HEK293 (cell line): ENCODE measurements around the gene LECT2.

Experiments used
- HIC1 ChIP-seq: fragments of 450-650 bp; formaldehyde crosslinking; IDR thresholded peaks from 2 replicates; pipeline ENCODE4 v1.5.1; 2016; ENCODE audit warnings: missing biosample characterization, missing genetic modification characterization
- IKZF3 ChIP-seq: fragments of 450-650 bp; IDR thresholded peaks from 2 replicates; pipeline ENCODE4 v1.5.0; 2018; ENCODE audit warnings: missing biosample characterization, mild to moderate bottlenecking, missing genetic modification characterization, moderate library complexity
- INSM2 ChIP-seq: fragments of 450-650 bp; formaldehyde crosslinking; IDR thresholded peaks from 2 replicates; pipeline ENCODE4 v1.5.1; 2016; ENCODE audit warnings: missing biosample characterization, missing genetic modification characterization
- PRDM1 ChIP-seq: fragments of 450-650 bp; formaldehyde crosslinking; IDR thresholded peaks from 2 replicates; pipeline ENCODE4; 2016; ENCODE audit warnings: missing biosample characterization, missing genetic modification characterization
- SETDB1 ChIP-seq: IDR thresholded peaks from one replicate; pipeline ENCODE4 v1.6.1; 2017; ENCODE audit warnings: mild to moderate bottlenecking, low read length, moderate library complexity, mixed read lengths; ENCODE audit not compliant: insufficient read length
- ZBTB11 ChIP-seq: fragments of 450-650 bp; formaldehyde crosslinking; conservative IDR thresholded peaks from 2 replicates; pipeline ENCODE4 v1.5.1; 2016; ENCODE audit warnings: low read depth, missing biosample characterization, missing genetic modification characterization
- ZBTB21 ChIP-seq: fragments of 450-650 bp; formaldehyde crosslinking; IDR thresholded peaks from 2 replicates; pipeline ENCODE4 v1.5.1; 2017; ENCODE audit warnings: missing biosample characterization, missing genetic modification characterization
- ZBTB49 ChIP-seq: fragments of 450-650 bp; formaldehyde crosslinking; IDR thresholded peaks from 2 replicates; pipeline ENCODE4 v1.5.1; 2016; ENCODE audit warnings: missing biosample characterization, missing genetic modification characterization, low read depth
- ZBTB7A ChIP-seq: fragments of 450-650 bp; formaldehyde crosslinking; IDR thresholded peaks from 2 replicates; pipeline ENCODE4 v1.5.1; 2016; ENCODE audit warnings: low read depth, missing biosample characterization, missing genetic modification characterization
- ZBTB8A ChIP-seq: fragments of 450-650 bp; formaldehyde crosslinking; IDR thresholded peaks from 2 replicates; pipeline ENCODE4 v1.5.1; 2016; ENCODE audit warnings: missing biosample characterization, missing genetic modification characterization
- ZFP37 ChIP-seq: fragments of 450-650 bp; formaldehyde crosslinking; IDR thresholded peaks from 2 replicates; pipeline ENCODE4 v1.5.1; 2016; ENCODE audit warnings: missing biosample characterization, missing genetic modification characterization
- ZFP41 ChIP-seq: fragments of 450-650 bp; formaldehyde crosslinking; IDR thresholded peaks from 2 replicates; pipeline ENCODE4 v1.5.1; 2016; ENCODE audit warnings: missing biosample characterization, missing genetic modification characterization, borderline replicate concordance
- ZIC2 ChIP-seq: fragments of 450-650 bp; formaldehyde crosslinking; IDR thresholded peaks from 2 replicates; pipeline ENCODE4 v1.5.1; 2016; ENCODE audit warnings: missing biosample characterization, missing genetic modification characterization
- ZNF148 ChIP-seq: fragments of 450-650 bp; formaldehyde crosslinking; IDR thresholded peaks from 2 replicates; pipeline ENCODE4 v1.5.0; 2017; ENCODE audit warnings: missing biosample characterization, missing genetic modification characterization, borderline replicate concordance
- ZNF169 ChIP-seq: fragments of 450-650 bp; formaldehyde crosslinking; IDR thresholded peaks from 2 replicates; pipeline ENCODE4 v1.5.1; 2016; ENCODE audit warnings: missing biosample characterization, missing genetic modification characterization
- ZNF501 ChIP-seq: fragments of 450-650 bp; formaldehyde crosslinking; IDR thresholded peaks from 2 replicates; pipeline ENCODE4 v1.5.1; 2016; ENCODE audit warnings: missing biosample characterization, missing genetic modification characterization
- ZNF518A ChIP-seq: fragments of 450-650 bp; formaldehyde crosslinking; conservative IDR thresholded peaks from 2 replicates; pipeline ENCODE4 v1.5.1; 2016; ENCODE audit warnings: low read depth, missing biosample characterization, missing genetic modification characterization
- ZNF555 ChIP-seq: fragments of 450-650 bp; formaldehyde crosslinking; conservative IDR thresholded peaks from 2 replicates; pipeline ENCODE4 v1.5.1; 2017; ENCODE audit warnings: missing biosample characterization, mild to moderate bottlenecking, missing genetic modification characterization, inconsistent platforms
- ZNF580 ChIP-seq: fragments of 450-650 bp; formaldehyde crosslinking; IDR thresholded peaks from 2 replicates; pipeline ENCODE4 v1.5.1; 2016; ENCODE audit warnings: missing biosample characterization, missing genetic modification characterization
- ZNF600 ChIP-seq: fragments of 450-650 bp; formaldehyde crosslinking; IDR thresholded peaks from 2 replicates; pipeline ENCODE4 v1.5.1; 2016; ENCODE audit warnings: missing biosample characterization, missing genetic modification characterization
- ZNF629 ChIP-seq: fragments of 450-650 bp; formaldehyde crosslinking; IDR thresholded peaks from 2 replicates; pipeline ENCODE4 v1.5.1; 2017; ENCODE audit warnings: missing biosample characterization, missing genetic modification characterization
- ZNF777 ChIP-seq: fragments of 450-650 bp; formaldehyde crosslinking; IDR thresholded peaks from 2 replicates; pipeline ENCODE4 v1.5.1; 2017; ENCODE audit warnings: missing biosample characterization, missing genetic modification characterization, borderline replicate concordance

The LECT2 gene

GRCh38 chr5:135921388-135921787 is 33.4 kb downstream of the LECT2 start (continued):
- TF ChIP-seq ZNF148 (no peak), ZFP37 (tag by site-specific recombination) (no peak), ZBTB21 (tag by site-specific recombination) (peak; percentile 67), IKZF3 (tag by site-specific recombination) (no peak), INSM2 (tag by site-specific recombination) (no peak), ZNF501 (no peak), ZIC2 (no peak), PRDM1 (tag by site-specific recombination) (0 out of 2 replicates have a peak, but pooled peaks have one; percentile 12), ZNF629 (peak; percentile 61), ZBTB7A (tag by site-specific recombination) (no peak), ZNF555 (tag by site-specific recombination) (no peak), ZFP41 (tag by site-specific recombination) (no peak), ZNF518A (0 out of 2 replicates have a peak, but pooled peaks have one; percentile 16), ZNF169 (tag by site-specific recombination) (no peak), ZNF600 (no peak), ZBTB49 (no peak), ZBTB8A (tag by site-specific recombination) (no peak), ZBTB11 (tag by site-specific recombination) (no peak), ZNF580 (tag by site-specific recombination) (no peak), HIC1 (peak; percentile 26; the same call in 1 of the 2 replicates), SETDB1 (no peak), ZNF777 (tag by site-specific recombination) (no peak)
